ENCODE data around the gene SARDH. TPM values are rescaled to one million over a fixed set of nuclear protein-coding genes. Genes with fewer than 3 reads are reported as not detected.

Gene SARDH
- total and polyA plus RNA-seq, 9 donors: 2.5 to 10.0 (median 3.3) TPM

- Histone ChIP-seq H3K4me3 (no peak overlapping the region), H3K36me3 (no peaks in the 10 kb centered on the region), H3K27me3 (no peaks in the 10 kb centered on the region), H3K9me3 (no peaks in the 10 kb centered on the region), H3K27ac (no peak overlapping the region), H3K4me1 (ENCODE audit: insufficient read depth) (peaks cover 9% of the 10 kb centered on the region)
- TF ChIP-seq EP300 (IDR thresholded peaks at IDR 0.05) (no peak), POLR2A (IDR thresholded peaks at IDR 0.05) (no peak), CTCF (IDR thresholded peaks at IDR 0.05) (no peak)
- no peak for DNase-seq
- 89 to 95% (median 93%) methylated on average over 20 of the region's 20 CpGs for WGBS, 3 donors
- intact Hi-C loops (cut with DNase I): no loop called here
Observed at GRCh38 chr9:133680976-133681657, 57.0 kb downstream of the SARDH start.

- intact Hi-C loops (cut with DNase I): no loop called here
- 87 to 93% (median 92%) methylated on average over 19 to 21 of the region's 21 CpGs for WGBS, 3 donors
Observed at GRCh38 chr9:133680250-133680975, 57.7 kb downstream of the SARDH start.

DNA sequence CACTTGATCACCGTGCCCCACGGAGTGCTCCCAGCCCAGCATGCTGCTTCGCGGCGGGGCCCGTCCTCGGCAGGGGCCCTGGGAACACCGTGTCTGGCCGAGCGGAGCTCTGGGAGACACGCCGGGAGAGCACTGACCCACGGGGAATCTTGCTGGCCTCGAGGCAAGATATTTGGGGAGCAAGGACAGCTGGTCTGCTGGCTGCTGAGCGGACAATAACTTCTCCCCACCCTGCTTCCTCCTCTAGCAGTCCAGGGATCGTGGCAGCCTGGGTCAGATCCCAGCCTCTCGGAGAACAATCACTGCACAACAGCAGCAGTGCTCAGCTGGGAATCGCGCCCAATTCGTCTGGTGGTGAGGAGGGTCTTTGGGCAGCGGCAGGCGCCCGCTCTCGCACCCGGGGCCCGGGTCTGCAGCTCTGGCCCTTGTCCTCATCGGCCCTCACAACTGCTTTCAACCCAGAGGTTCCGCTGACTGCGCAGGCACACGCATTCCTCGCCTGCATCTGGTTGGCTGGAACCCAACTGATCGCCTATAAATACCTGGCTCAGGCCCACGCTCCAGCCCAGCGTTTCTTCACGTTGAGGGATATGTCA is 58.6 kb downstream of the SARDH start:
- intact Hi-C loops (cut with DNase I): no loop called here
- Histone ChIP-seq H3K4me1 (ENCODE audit: insufficient read depth) (peaks cover 9% of the 10 kb centered on the region), H3K36me3 (no peaks in the 10 kb centered on the region), H3K4me3 (no peak overlapping the region), H3K9me3 (no peaks in the 10 kb centered on the region), H3K27ac (peak overlapping the region in 1 of 2 donors; percentile 25), H3K27me3 (no peaks in the 10 kb centered on the region)
- TF ChIP-seq CTCF (IDR thresholded peaks at IDR 0.05) (no peak), EP300 (IDR thresholded peaks at IDR 0.05) (no peak), POLR2A (IDR thresholded peaks at IDR 0.05) (no peak)
- 15 to 27% (median 17%) methylated on average over 35 of the region's 35 CpGs for WGBS, 3 donors
- peak; percentile 44 to 70 (median 50) for DNase-seq

More at GRCh38 chr9:133680250-133680975, 57.7 kb downstream of the SARDH start:
- H3K27me3 ChIP-seq: no peaks in the 10 kb centered on the region
- no peaks in the 10 kb centered on the region for H3K9me3 ChIP-seq
- H3K36me3 ChIP-seq: no peaks in the 10 kb centered on the region
- no peak overlapping the region for H3K4me3 ChIP-seq
- peaks cover 9% of the 10 kb centered on the region for H3K4me1 ChIP-seq (ENCODE audit: insufficient read depth)
- peak overlapping the region in 1 of 2 donors; percentile 25 for H3K27ac ChIP-seq
- no peak for DNase-seq
- TF ChIP-seq EP300 (IDR thresholded peaks at IDR 0.05) (no peak), POLR2A (IDR thresholded peaks at IDR 0.05) (no peak), CTCF (IDR thresholded peaks at IDR 0.05) (no peak)

- H3K27ac ChIP-seq: peak overlapping the region in 1 of 2 donors; percentile 25
- peaks cover 9% of the 10 kb centered on the region for H3K4me1 ChIP-seq (ENCODE audit: insufficient read depth)
- H3K27me3 ChIP-seq: no peaks in the 10 kb centered on the region
- 58 to 71% (median 60%) methylated on average over 15 of the region's 15 CpGs for WGBS, 3 donors
- intact Hi-C loops (cut with DNase I): no loop called here
- H3K9me3 ChIP-seq: no peaks in the 10 kb centered on the region
- no peak overlapping the region for H3K4me3 ChIP-seq
- no peaks in the 10 kb centered on the region for H3K36me3 ChIP-seq
- no peak for DNase-seq
- TF ChIP-seq POLR2A (IDR thresholded peaks at IDR 0.05) (no peak), EP300 (IDR thresholded peaks at IDR 0.05) (no peak), CTCF (IDR thresholded peaks at IDR 0.05) (no peak)
Observed at GRCh38 chr9:133679056-133679455, 59.1 kb downstream of the SARDH start.
